Measurements from ENCODE around the gene EXOSC1.

DNA sequence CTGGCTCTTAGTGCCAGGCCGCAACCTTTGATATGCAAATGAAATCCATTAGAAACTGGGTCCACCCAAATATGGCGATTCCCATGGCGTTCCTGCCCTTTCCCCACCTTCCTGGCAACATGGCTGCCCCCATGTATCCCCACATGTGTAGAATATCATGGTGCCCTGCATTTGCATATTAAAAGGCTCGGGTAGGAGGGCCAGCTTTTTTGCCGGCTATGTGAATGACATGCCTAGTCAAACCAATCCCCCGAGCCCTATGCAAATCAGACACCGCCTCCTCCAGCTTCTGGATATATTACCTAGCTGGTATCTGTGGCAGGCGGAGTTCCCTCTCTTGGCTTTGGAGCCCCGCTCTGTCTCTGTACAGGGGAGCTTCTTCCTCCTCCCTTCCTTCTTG lies 34.1 kb upstream of the EXOSC1 start:
- TF ChIP-seq, protein P1, sequence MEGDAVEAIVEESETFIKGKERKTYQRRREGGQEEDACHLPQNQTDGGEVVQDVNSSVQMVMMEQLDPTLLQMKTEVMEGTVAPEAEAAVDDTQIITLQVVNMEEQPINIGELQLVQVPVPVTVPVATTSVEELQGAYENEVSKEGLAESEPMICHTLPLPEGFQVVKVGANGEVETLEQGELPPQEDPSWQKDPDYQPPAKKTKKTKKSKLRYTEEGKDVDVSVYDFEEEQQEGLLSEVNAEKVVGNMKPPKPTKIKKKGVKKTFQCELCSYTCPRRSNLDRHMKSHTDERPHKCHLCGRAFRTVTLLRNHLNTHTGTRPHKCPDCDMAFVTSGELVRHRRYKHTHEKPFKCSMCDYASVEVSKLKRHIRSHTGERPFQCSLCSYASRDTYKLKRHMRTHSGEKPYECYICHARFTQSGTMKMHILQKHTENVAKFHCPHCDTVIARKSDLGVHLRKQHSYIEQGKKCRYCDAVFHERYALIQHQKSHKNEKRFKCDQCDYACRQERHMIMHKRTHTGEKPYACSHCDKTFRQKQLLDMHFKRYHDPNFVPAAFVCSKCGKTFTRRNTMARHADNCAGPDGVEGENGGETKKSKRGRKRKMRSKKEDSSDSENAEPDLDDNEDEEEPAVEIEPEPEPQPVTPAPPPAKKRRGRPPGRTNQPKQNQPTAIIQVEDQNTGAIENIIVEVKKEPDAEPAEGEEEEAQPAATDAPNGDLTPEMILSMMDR (IDR thresholded peaks at IDR 0.05): no peak
- no peak for TF ChIP-seq POLR2A (IDR thresholded peaks at IDR 0.05)
